SU-DHL-6 (cell line): ENCODE measurements around the gene C1QTNF2.

Source experiments
- H2AFZ ChIP-seq: fragments of 200-600 bp; sonication (generic); 2 replicates; pipeline ENCODE4 v1.6.1; 2014; ENCODE audit warnings: low read depth, mild to moderate bottlenecking, moderate library complexity, mixed read lengths, antibody characterized with exemption, low read length; ENCODE audit not compliant: severe bottlenecking
- H3F3A ChIP-seq: fragments of 200-600 bp; shearing (Covaris generic); 2 replicates; pipeline ENCODE4 v1.6.0; 2016; ENCODE audit warnings: antibody characterized with exemption, mild to moderate bottlenecking; ENCODE audit not compliant: insufficient read depth
- H3K27ac ChIP-seq: fragments of 200-600 bp; sonication (generic); 2 replicates; pipeline ENCODE4 v1.5.1; 2016; ENCODE audit warnings: low read depth, mild to moderate bottlenecking, low read length, moderate library complexity, mixed read lengths
- H3K27me3 ChIP-seq: fragments of 200-600 bp; sonication (generic), shearing (Covaris generic); 2 replicates; pipeline ENCODE4 v1.6.0; 2014; ENCODE audit warnings: mild to moderate bottlenecking, low read length
- H3K36me3 ChIP-seq: fragments of 200-600 bp; sonication (generic); 2 replicates; pipeline ENCODE4 v1.6.1; 2014; ENCODE audit warnings: mild to moderate bottlenecking, low read length, mixed read lengths
- H3K4me2 ChIP-seq: fragments of 300-600, 200-600 bp; shearing (Covaris generic), sonication (generic); 2 replicates; pipeline ENCODE4 v1.6.0; 2014; ENCODE audit warnings: low read length, low read depth, mild to moderate bottlenecking; ENCODE audit not compliant: poor library complexity, severe bottlenecking
- H3K4me3 ChIP-seq: fragments of 200-600 bp; sonication (generic); 2 replicates; pipeline ENCODE4 v1.5.1; 2014; ENCODE audit warnings: antibody characterized with exemption, low read length, mild to moderate bottlenecking, mixed read lengths; ENCODE audit not compliant: insufficient read depth, poor library complexity, severe bottlenecking
- H3K79me2 ChIP-seq: fragments of 200-600 bp; sonication (generic); 2 replicates; pipeline ENCODE4 v1.6.1; 2014; ENCODE audit warnings: mild to moderate bottlenecking, low read length, moderate library complexity; ENCODE audit not compliant: insufficient read depth
- H3K9ac ChIP-seq: fragments of 200-600 bp; sonication (generic); 2 replicates; pipeline ENCODE4 v1.7.0; 2014; ENCODE audit warnings: mild to moderate bottlenecking, low read length
- H3K9me2 ChIP-seq: fragments of 200-600 bp; sonication (generic); replicated peaks from 2 replicates; pipeline ENCODE4 v1.6.1; 2014; ENCODE audit warnings: low read length; ENCODE audit not compliant: insufficient read depth
- H3K9me3 ChIP-seq: fragments of 200-600 bp; sonication (generic); 2 replicates; pipeline ENCODE4 v1.6.1; 2014; ENCODE audit warnings: low read length, mixed read lengths; ENCODE audit not compliant: insufficient read depth
- H4K20me1 ChIP-seq: fragments of 200-600 bp; sonication (generic); 2 replicates; pipeline ENCODE4 v1.6.1; 2014; ENCODE audit warnings: low read depth, mild to moderate bottlenecking, antibody characterized with exemption, low read length, moderate library complexity, mixed read lengths
- EZH2phosphoT487 ChIP-seq: fragments of 200-600 bp; sonication (generic), shearing (Covaris generic); conservative IDR thresholded peaks from 2 replicates; pipeline ENCODE4 v1.6.1; 2018; ENCODE audit warnings: mild to moderate bottlenecking, antibody characterized with exemption, low read length, moderate library complexity, mixed read lengths
- TF ChIP-seq, protein P1 (sequence below): fragments of 200-600 bp; sonication (generic); IDR thresholded peaks from one replicate; pipeline ENCODE4 v1.5.1; 2017; ENCODE audit warnings: antibody characterized with exemption, mild to moderate bottlenecking, low read length, moderate library complexity; ENCODE audit not compliant: insufficient read depth, poor library complexity, severe bottlenecking

The C1QTNF2 gene

DNA sequence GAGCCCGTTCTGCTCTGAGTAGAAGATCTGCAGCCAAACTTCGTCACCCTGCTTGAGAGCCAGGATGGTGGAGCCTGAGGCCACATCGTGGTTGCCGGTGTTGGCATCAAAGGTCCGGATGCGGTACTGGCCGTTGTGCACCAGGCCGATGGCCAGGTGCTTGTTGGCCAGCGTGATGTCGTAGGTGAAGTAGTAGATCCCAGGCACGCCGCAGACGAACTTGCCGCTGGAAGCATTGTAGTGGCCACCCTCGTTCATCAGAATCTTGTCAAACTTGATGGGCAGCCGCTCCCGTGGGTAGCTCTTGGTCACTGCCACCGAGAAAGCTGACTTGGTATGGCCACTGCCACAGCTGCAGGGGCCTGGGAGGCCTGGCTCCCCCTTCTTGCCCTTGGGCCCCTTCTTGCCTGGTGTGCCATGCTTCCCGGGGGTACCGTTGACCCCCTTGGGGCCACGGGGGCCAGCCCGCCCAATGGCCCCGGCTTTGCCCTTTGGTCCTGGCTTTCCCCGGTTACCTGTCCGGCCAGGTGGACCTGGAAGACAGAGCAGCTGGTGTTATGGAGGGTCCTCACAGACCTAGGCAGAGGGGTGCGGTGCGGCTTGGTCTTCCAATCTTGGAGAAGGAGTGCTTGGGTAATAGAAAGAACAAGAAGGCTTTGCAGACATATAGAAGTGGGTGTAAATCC is 21.0 kb downstream of the C1QTNF2 start:
- Histone ChIP-seq H3K9me2 (no peaks in the 10 kb centered on the region), H3K4me2 (no peak overlapping the region), H3K27ac (no peak overlapping the region)

DNA sequence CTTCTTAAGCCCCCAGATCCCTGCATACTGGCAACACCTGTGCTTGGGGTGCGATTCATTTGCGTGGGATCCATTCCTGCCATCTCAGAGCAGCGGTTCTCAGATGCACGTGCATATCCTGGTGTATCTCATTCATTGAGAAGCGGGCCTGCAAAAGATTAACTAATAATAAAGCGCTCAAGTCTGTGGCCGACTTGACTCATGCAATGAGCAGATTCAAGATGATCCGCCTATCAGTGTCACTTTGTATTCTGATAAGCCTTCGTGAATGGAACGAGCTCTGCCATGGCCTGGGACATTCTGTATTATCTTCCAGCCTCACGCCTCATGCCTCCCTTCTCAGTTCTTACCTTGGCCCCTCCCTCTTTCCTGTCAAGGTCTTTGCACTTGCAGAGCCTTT is 22.3 kb downstream of the C1QTNF2 start:
- Histone ChIP-seq H2AFZ (no peak overlapping the region), H3F3A (no peaks in the 10 kb centered on the region), H3K9me3 (no peaks in the 10 kb centered on the region), H3K4me3 (no peak overlapping the region), H3K36me3 (no peaks in the 10 kb centered on the region), H3K4me2 (no peak overlapping the region), H3K9ac (no peak overlapping the region), H4K20me1 (no peaks in the 10 kb centered on the region), H3K27me3 (no peaks in the 10 kb centered on the region), H3K79me2 (no peaks in the 10 kb centered on the region), H3K27ac (no peak overlapping the region), H3K9me2 (no peaks in the 10 kb centered on the region)
- TF ChIP-seq, protein P1, sequence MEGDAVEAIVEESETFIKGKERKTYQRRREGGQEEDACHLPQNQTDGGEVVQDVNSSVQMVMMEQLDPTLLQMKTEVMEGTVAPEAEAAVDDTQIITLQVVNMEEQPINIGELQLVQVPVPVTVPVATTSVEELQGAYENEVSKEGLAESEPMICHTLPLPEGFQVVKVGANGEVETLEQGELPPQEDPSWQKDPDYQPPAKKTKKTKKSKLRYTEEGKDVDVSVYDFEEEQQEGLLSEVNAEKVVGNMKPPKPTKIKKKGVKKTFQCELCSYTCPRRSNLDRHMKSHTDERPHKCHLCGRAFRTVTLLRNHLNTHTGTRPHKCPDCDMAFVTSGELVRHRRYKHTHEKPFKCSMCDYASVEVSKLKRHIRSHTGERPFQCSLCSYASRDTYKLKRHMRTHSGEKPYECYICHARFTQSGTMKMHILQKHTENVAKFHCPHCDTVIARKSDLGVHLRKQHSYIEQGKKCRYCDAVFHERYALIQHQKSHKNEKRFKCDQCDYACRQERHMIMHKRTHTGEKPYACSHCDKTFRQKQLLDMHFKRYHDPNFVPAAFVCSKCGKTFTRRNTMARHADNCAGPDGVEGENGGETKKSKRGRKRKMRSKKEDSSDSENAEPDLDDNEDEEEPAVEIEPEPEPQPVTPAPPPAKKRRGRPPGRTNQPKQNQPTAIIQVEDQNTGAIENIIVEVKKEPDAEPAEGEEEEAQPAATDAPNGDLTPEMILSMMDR = no peak
- TF ChIP-seq EZH2phosphoT487 = no peak

More for the DNA sequence above, 21.0 kb downstream of the C1QTNF2 start:
- no peak overlapping the region for H3K9ac ChIP-seq
- no peaks in the 10 kb centered on the region for H3K79me2 ChIP-seq
- no peak overlapping the region for H2AFZ ChIP-seq
- no peak overlapping the region for H3K4me3 ChIP-seq
- H3K9me3 ChIP-seq = no peaks in the 10 kb centered on the region
- H3K27me3 ChIP-seq = no peaks in the 10 kb centered on the region
- H3F3A ChIP-seq = no peaks in the 10 kb centered on the region
- no peaks in the 10 kb centered on the region for H4K20me1 ChIP-seq
- no peaks in the 10 kb centered on the region for H3K36me3 ChIP-seq
- no peak for TF ChIP-seq EZH2phosphoT487
- TF ChIP-seq, protein P1 = no peak

DNA sequence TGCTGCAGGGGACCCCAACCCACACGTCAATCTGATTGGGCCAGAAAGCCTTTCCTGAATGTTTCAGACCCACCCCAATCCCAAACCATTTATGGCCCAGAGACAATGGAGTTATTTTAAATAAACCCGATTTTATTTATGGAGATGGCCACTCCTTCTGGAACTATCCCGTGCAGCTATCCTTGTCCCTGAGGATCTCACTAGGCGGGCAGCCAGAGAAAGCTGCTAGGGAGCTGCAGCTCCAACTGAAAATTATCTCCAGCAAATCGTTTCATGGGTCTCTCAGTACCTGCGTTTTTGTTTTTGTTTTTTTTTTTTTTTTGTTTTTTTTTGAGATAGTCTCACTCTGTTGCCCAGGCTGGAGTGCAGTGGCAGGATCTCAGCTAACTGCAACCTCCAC is 23.0 kb downstream of the C1QTNF2 start:
- Histone ChIP-seq H3K9me2 (no peaks in the 10 kb centered on the region), H3K4me2 (no peak overlapping the region), H3F3A (no peaks in the 10 kb centered on the region), H3K9me3 (no peaks in the 10 kb centered on the region), H2AFZ (no peak overlapping the region), H3K36me3 (no peaks in the 10 kb centered on the region), H3K79me2 (no peaks in the 10 kb centered on the region), H3K9ac (no peak overlapping the region), H4K20me1 (no peaks in the 10 kb centered on the region), H3K27me3 (no peaks in the 10 kb centered on the region), H3K4me3 (no peak overlapping the region), H3K27ac (no peak overlapping the region)
- no peak for TF ChIP-seq EZH2phosphoT487
- TF ChIP-seq, protein P1 = no peak
